Tibial nerve (tissue), 4 donors: Measurements from ENCODE around the gene DACT2. TPM values are rescaled to one million over a fixed set of nuclear protein-coding genes. Genes with fewer than 3 reads are reported as not detected.

ENCODE experiments used
- DNase-seq, 2 donors: peaks; one replicate each; pipeline ENCODE4 v3.0.0-alpha.2; 2019; ENCODE audit warnings: low spot score in 2 of 2
- H3K27ac ChIP-seq, 4 donors: fragments of 200-600 bp; sonication (generic) in 3 of 4; one replicate each; pipeline ENCODE4 v1.5.1; 2017 to 2019; ENCODE audit warnings: mild to moderate bottlenecking in 1 of 4
- H3K27me3 ChIP-seq, 2 donors: fragments of 200-600 bp; sonication (generic) in 1 of 2; one replicate each; pipeline versions ENCODE4 v1.5.1 to v1.6.0; 2017 to 2019
- H3K36me3 ChIP-seq, 3 donors: fragments of 200-600 bp; sonication (generic); one replicate each; pipeline ENCODE4 v1.5.1; 2018 to 2019
- H3K4me1 ChIP-seq, 4 donors: fragments of 200-600 bp; sonication (generic) in 3 of 4; one replicate each; pipeline ENCODE4 v1.5.1; 2017 to 2019
- H3K4me3 ChIP-seq, 4 donors: fragments of 200-600 bp; sonication (generic) in 3 of 4; one replicate each; pipeline ENCODE4 v1.5.1; 2017 to 2019; ENCODE audit warnings: mild to moderate bottlenecking in 1 of 4, moderate library complexity in 1 of 4
- H3K9me3 ChIP-seq, 4 donors: fragments of 200-600 bp; sonication (generic) in 3 of 4; one replicate each; pipeline ENCODE4 v1.5.1; 2017 to 2019
- CTCF ChIP-seq, 5 experiments: fragments of 200-600 bp in 3 of 5; fragments of 450-650 bp in 2 of 5; sonication (generic) in 3 of 5; IDR thresholded peaks; one replicate each; pipeline ENCODE4 v1.5.1; 2016 to 2019; ENCODE audit warnings: antibody characterized with exemption in 5 of 5, mild to moderate bottlenecking in 3 of 5, moderate library complexity in 2 of 5
- EP300 ChIP-seq, 2 donors: sonication (generic); formaldehyde crosslinking; IDR thresholded peaks; one replicate each; pipeline ENCODE4 v1.6.1; 2017; ENCODE audit warnings: antibody characterized with exemption in 2 of 2, mild to moderate bottlenecking in 1 of 2
- POLR2A ChIP-seq, 2 donors: fragments of 450-650 bp; IDR thresholded peaks; one replicate each; pipeline ENCODE4 v1.6.1; 2017; ENCODE audit warnings: antibody characterized with exemption in 2 of 2, mild to moderate bottlenecking in 2 of 2, moderate library complexity in 2 of 2
- WGBS, 2 donors: methylation state at CpG; one replicate each; pipeline ENCODE4 v1.1.5; 2018; 5-methylcytosine and 5-hydroxymethylcytosine counted together
- total RNA-seq, 4 donors: library from RNA; depleted of rRNA; stranded (reverse); fragments of >200 nt; gene quantifications; one replicate each; pipeline ENCODE4 v1.1.0, GENCODE V29; 2016

Gene DACT2
- total RNA-seq, 4 donors from 2014 or later: 0.30 to 1.5 (median 1.3) TPM; not detected in 1

- TF ChIP-seq POLR2A (IDR thresholded peaks at IDR 0.05): no peak
- TF ChIP-seq CTCF (IDR thresholded peaks at IDR 0.05): no peak
- no peak for TF ChIP-seq EP300 (IDR thresholded peaks at IDR 0.05)
- Histone ChIP-seq H3K4me3 (peak overlapping the region in 1 of 4 donors; percentile 39), H3K27me3 (peaks cover 0 to 23% of the 10 kb centered on the region in 2 donors), H3K9me3 (peaks cover 0 to 18% (median 0%) of the 10 kb centered on the region in 4 donors), H3K27ac (no peak overlapping the region), H3K36me3 (no peaks in the 10 kb centered on the region), H3K4me1 (peaks cover 0 to 19% (median 0%) of the 10 kb centered on the region in 4 donors)
- 20 to 25% methylated on average over 15 to 33 of the region's 33 CpGs for WGBS, 2 donors
- DNase-seq: no peak
These were observed 848 bp downstream of the DACT2 start for GRCh38 chr6:168318579-168319278.

- 61 to 63% methylated on average over 12 of the region's 12 CpGs for WGBS, 2 donors
- Histone ChIP-seq H3K4me3 (no peak overlapping the region), H3K9me3 (peaks cover 0 to 18% (median 0%) of the 10 kb centered on the region in 4 donors), H3K27ac (no peak overlapping the region), H3K4me1 (peaks cover 0 to 19% (median 0%) of the 10 kb centered on the region in 4 donors), H3K36me3 (no peaks in the 10 kb centered on the region), H3K27me3 (peaks cover 0 to 22% of the 10 kb centered on the region in 2 donors)
- DNase-seq: no peak
- TF ChIP-seq CTCF (IDR thresholded peaks at IDR 0.05): no peak
- no peak for TF ChIP-seq EP300 (IDR thresholded peaks at IDR 0.05)
These were observed 1.5 kb downstream of the DACT2 start for GRCh38 chr6:168318090-168318489.

- no peak overlapping the region for H3K27ac ChIP-seq
- WGBS, 2 donors: 83 to 86% methylated on average over 5 of the region's 5 CpGs
- H3K27me3 ChIP-seq: peaks cover 0 to 18% of the 10 kb centered on the region in 2 donors
- H3K4me1 ChIP-seq: peaks cover 0 to 19% (median 0%) of the 10 kb centered on the region in 4 donors
- no peak overlapping the region for H3K4me3 ChIP-seq
- H3K9me3 ChIP-seq: peaks cover 0 to 1% (median 0%) of the 10 kb centered on the region in 4 donors
- no peaks in the 10 kb centered on the region for H3K36me3 ChIP-seq
- no peak for TF ChIP-seq CTCF (IDR thresholded peaks at IDR 0.05)
- TF ChIP-seq POLR2A (IDR thresholded peaks at IDR 0.05): no peak
- no peak for TF ChIP-seq EP300 (IDR thresholded peaks at IDR 0.05)
- no peak for DNase-seq
These were observed 4.0 kb downstream of the DACT2 start for GRCh38 chr6:168315596-168315995.

- Histone ChIP-seq H3K27me3 (peaks cover 0 to 12% of the 10 kb centered on the region in 2 donors), H3K36me3 (no peaks in the 10 kb centered on the region), H3K9me3 (no peaks in the 10 kb centered on the region), H3K4me1 (peaks cover 0 to 19% (median 0%) of the 10 kb centered on the region in 4 donors), H3K27ac (no peak overlapping the region), H3K4me3 (no peak overlapping the region)
- no peak for TF ChIP-seq CTCF (IDR thresholded peaks at IDR 0.05)
- no peak for TF ChIP-seq POLR2A (IDR thresholded peaks at IDR 0.05)
- TF ChIP-seq EP300 (IDR thresholded peaks at IDR 0.05): no peak
- WGBS, 2 donors: 39 to 47% methylated on average over 9 to 10 of the region's 10 CpGs
- peak in 1 of 2 donors; percentile 21 for DNase-seq
These were observed 4.6 kb downstream of the DACT2 start for GRCh38 chr6:168314948-168315347.

- H3K27me3 ChIP-seq: peaks cover 0 to 8% of the 10 kb centered on the region in 2 donors
- no peak overlapping the region for H3K27ac ChIP-seq
- WGBS, 2 donors: 67 to 76% methylated on average over 12 of the region's 12 CpGs
- DNase-seq: no peak
- no peak overlapping the region for H3K4me3 ChIP-seq
- H3K4me1 ChIP-seq: peaks cover 0 to 10% (median 0%) of the 10 kb centered on the region in 4 donors
- H3K36me3 ChIP-seq: no peaks in the 10 kb centered on the region
- H3K9me3 ChIP-seq: no peaks in the 10 kb centered on the region
- TF ChIP-seq CTCF (IDR thresholded peaks at IDR 0.05) (no peak), EP300 (IDR thresholded peaks at IDR 0.05) (no peak)
These were observed 5.6 kb downstream of the DACT2 start for GRCh38 chr6:168314021-168314420.
